Measurements from ENCODE around the gene LRRC15. TPM values are rescaled to one million over a fixed set of nuclear protein-coding genes. Genes with fewer than 3 reads are reported as not detected.

Gene LRRC15
- total RNA-seq, 1 experiment from 2014 or later = 0.28 TPM

GRCh38 chr3:194340757-194341400, 28.7 kb downstream of the LRRC15 start:
- no peak overlapping the region for H3K4me3 ChIP-seq (ENCODE audit: low read depth in 2 of 2, low read length in 2 of 2)
- TF ChIP-seq SIN3A (IDR thresholded peaks at IDR 0.05; ENCODE audit: borderline replicate concordance, insufficient read depth, low read depth, low read length) (no peak), CTCF (IDR thresholded peaks at IDR 0.05) (no peak), REST (IDR thresholded peaks at IDR 0.05; ENCODE audit: insufficient read depth in 1 of 2, low read depth in 2 of 2, low read length in 1 of 2) (no peak), TCF7L2 (IDR thresholded peaks at IDR 0.05; ENCODE audit: low read depth, low read length) (no peak), POLR2AphosphoS5 (IDR thresholded peaks at IDR 0.05; ENCODE audit: low read depth, low read length) (no peak)
- no peaks in the 10 kb centered on the region for H3K27me3 ChIP-seq (ENCODE audit: control insufficient read depth, insufficient read depth, low read length)
- no peaks in the 10 kb centered on the region for H3K4me1 ChIP-seq (ENCODE audit: control insufficient read depth, insufficient read depth, low read length)
- in situ Hi-C loops (cut with HindIII; ENCODE audit: low pct_unique_long_range_greater_than_20kb, low sequenced_read_pairs) = no loop called here
- no peaks in the 10 kb centered on the region for H3K9me3 ChIP-seq (ENCODE audit: control insufficient read depth, insufficient read depth, low read depth, low read length)
- CTCF ChIA-PET = interaction anchor here (1.2 kb wide), 1 partner anchor 10 kb away, joined by 3 read pairs; no protein-coding TSS in a partner anchor
- ATAC-seq (no peak), DNase-seq (ENCODE audit: low read depth, low spot score) (no peak)
- POLR2A ChIA-PET = no interaction called here
- no peak overlapping the region for H3K27ac ChIP-seq (ENCODE audit: low read length)
- intact Hi-C loops (cut with micrococcal nuclease; ENCODE audit: unreplicated experiment) = loop anchor here (10.0 kb wide), 1 partner anchor 254 kb away; no protein-coding TSS in a partner anchor
- no peaks in the 10 kb centered on the region for H3K36me3 ChIP-seq (ENCODE audit: control insufficient read depth, insufficient read depth, low read length)
- no TSS peak for BruUV-seq (replicated peaks)

DNA sequence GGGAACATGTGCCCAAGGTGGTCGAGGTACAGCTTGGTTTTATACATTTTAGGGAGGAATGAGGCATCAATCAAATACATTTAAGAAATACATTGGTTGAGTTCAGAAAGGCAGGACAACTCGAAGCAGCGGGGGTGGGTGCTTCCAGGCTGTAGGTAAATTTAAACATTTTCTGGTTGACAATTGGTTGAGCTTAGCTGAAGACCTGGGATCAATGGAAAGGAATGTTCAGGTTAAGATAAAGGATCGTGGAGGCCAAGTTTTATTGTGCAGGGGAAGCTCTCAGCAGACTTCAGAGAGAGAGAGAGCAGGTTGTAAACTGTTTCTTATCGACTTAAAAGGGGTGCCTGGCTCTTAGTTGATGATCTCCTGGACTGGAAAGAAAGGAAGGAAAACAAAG, 29.7 kb downstream of the LRRC15 start:
- intact Hi-C loops (cut with micrococcal nuclease; ENCODE audit: unreplicated experiment) = loop anchor here (10.0 kb wide), 1 partner anchor 255 kb away; no protein-coding TSS in a partner anchor

More for the DNA sequence above, 29.7 kb downstream of the LRRC15 start:
- no TSS peak for BruUV-seq (replicated peaks)
- H3K4me3 ChIP-seq (ENCODE audit: low read depth in 2 of 2, low read length in 2 of 2) = no peak overlapping the region
- no peak for DNase-seq (ENCODE audit: low read depth, low spot score)
- no peaks in the 10 kb centered on the region for H3K9me3 ChIP-seq (ENCODE audit: control insufficient read depth, insufficient read depth, low read depth, low read length)
- ChIA-PET CTCF (interaction anchor here (1.3 kb wide), 1 partner anchor 60 kb away, joined by 4 read pairs; no protein-coding TSS in a partner anchor), POLR2A (interaction anchor here (0.5 kb wide), 1 partner anchor 56 kb away, joined by 8 read pairs; no protein-coding TSS in a partner anchor)
- H3K27ac ChIP-seq (ENCODE audit: low read length) = no peak overlapping the region
- no peaks in the 10 kb centered on the region for H3K4me1 ChIP-seq (ENCODE audit: control insufficient read depth, insufficient read depth, low read length)
- no peaks in the 10 kb centered on the region for H3K27me3 ChIP-seq (ENCODE audit: control insufficient read depth, insufficient read depth, low read length)
- in situ Hi-C loops (cut with HindIII; ENCODE audit: low pct_unique_long_range_greater_than_20kb, low sequenced_read_pairs) = no loop called here
- no peak for ATAC-seq
- no peaks in the 10 kb centered on the region for H3K36me3 ChIP-seq (ENCODE audit: control insufficient read depth, insufficient read depth, low read length)
- TF ChIP-seq POLR2AphosphoS5 (IDR thresholded peaks at IDR 0.05; ENCODE audit: low read depth, low read length) = no peak
- TF ChIP-seq CTCF (IDR thresholded peaks at IDR 0.05) = no peak
- no peak for TF ChIP-seq REST (IDR thresholded peaks at IDR 0.05; ENCODE audit: insufficient read depth in 1 of 2, low read depth in 2 of 2, low read length in 1 of 2)
- no peak for TF ChIP-seq SIN3A (IDR thresholded peaks at IDR 0.05; ENCODE audit: borderline replicate concordance, insufficient read depth, low read depth, low read length)
- no peak for TF ChIP-seq TCF7L2 (IDR thresholded peaks at IDR 0.05; ENCODE audit: low read depth, low read length)
